ENCODE data around the gene VPS41.

The VPS41 gene

DNA sequence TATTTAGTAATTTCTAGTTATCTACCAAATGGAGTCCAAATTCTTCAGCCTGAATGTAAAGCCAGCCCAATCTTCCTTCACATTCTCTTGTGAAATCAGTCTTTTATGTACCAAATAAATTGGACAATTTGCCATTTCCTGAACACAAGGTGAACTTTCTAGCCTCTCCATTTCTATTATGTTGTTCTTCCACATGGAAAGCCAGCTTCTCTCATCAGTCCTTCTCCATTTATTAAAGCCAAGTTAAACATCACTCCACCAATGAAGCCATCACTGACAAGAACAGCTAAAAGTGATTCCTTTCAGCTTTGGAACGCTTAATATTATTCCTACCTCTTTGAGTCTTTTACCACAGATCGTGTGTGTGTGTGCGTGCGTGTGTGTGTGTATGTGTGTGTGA, 88.4 kb downstream of the VPS41 start:
- in situ Hi-C loops (cut with MboI; ENCODE audit: low sequenced_read_pairs), result no loop called here

DNA sequence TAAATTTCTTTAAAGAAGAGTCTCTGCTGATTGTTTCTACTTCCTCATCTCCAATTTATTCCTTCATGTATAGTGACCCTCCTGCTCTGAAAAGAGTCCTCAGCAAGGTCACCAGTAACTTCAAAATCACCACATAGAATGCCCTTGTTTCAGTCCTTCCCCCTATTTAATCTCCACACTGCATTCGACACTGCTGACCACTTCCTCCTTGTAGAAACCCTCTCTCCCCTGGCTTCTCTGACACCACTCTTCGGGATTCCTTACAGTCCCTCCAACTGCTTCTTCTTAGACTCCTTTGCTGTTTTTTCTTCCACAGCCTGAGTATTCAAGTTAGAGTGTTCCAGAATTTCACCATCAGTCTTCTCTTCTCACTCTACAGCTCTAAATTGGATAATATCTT, 89.5 kb downstream of the VPS41 start:
- in situ Hi-C loops (cut with MboI; ENCODE audit: low sequenced_read_pairs), result no loop called here

DNA sequence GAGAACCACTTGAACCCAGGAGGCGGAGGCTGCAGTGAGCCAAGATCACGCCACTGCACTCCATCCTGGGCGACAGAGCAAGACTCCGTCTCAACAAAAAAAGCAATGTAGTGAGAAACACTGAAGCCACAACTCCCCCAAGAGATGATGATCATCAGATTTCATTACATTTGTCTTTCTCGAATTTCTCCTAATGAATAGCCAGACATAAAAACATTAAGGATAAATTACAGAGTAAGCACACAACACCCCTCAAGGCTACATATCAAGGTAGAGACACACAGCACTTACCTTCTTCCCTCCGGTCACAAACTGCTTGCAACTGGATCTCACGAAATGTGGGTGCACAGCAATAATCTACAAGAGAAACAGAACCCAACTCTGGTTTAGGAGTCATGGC, 91.5 kb downstream of the VPS41 start:
- in situ Hi-C loops (cut with MboI; ENCODE audit: low sequenced_read_pairs), result no loop called here

DNA sequence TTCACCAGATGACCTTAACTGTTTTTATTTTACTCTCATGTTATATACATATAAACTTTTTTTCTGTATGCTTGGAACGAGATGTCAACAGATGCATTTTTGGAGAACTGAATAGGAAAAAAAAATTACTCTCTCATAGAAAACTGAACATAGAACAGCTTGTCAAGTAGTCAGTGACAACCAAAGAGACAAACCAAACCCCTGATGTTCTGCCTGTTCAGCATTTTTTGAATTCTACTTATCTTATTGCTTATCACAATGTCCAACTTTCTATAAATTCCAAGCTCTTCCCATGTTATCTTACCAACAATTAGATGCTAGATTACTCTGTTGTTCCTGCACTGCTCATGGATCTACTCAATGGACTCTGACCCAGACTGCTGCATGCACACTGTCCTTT, 95.2 kb downstream of the VPS41 start:
- in situ Hi-C loops (cut with MboI; ENCODE audit: low sequenced_read_pairs), result no loop called here

DNA sequence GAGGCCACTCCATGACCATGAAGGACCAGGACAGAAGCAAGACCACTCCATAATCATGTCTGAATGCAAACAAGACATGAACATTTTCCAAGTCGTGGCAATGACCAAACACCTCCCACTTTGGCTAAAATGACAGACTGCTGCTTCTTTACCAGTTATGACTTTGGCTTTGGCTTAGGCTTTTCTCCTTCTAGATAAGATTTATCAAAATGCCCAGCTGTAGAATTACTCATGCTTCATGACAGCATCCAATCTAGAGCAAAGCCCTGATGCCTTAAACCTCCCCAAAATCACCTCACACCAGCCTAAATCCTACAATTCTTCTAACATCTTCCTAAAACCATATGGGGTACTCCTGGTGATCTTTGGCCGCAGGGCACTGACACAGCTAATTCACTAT, 102.1 kb downstream of the VPS41 start:
- in situ Hi-C loops (cut with MboI; ENCODE audit: low sequenced_read_pairs), result no loop called here

DNA sequence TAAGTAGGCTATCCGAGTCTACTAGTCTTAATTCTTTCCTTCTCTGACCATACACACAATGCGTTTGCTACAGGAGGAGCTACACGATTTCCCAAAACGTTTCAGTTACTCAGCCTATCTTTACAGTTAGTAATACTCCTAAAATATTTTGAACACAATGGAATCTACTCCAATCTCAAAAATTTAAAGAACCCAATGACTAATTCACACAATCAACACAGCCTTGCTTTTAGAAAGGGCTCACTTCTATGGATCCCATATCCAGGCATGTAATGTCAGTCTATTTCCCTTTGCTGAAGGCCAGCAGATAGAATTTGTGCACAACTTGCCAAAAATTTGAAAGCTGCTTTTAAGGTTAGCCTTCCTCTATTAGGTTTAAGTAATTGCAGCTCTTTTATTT, 107.2 kb downstream of the VPS41 start:
- in situ Hi-C loops (cut with MboI; ENCODE audit: low sequenced_read_pairs), result no loop called here

DNA sequence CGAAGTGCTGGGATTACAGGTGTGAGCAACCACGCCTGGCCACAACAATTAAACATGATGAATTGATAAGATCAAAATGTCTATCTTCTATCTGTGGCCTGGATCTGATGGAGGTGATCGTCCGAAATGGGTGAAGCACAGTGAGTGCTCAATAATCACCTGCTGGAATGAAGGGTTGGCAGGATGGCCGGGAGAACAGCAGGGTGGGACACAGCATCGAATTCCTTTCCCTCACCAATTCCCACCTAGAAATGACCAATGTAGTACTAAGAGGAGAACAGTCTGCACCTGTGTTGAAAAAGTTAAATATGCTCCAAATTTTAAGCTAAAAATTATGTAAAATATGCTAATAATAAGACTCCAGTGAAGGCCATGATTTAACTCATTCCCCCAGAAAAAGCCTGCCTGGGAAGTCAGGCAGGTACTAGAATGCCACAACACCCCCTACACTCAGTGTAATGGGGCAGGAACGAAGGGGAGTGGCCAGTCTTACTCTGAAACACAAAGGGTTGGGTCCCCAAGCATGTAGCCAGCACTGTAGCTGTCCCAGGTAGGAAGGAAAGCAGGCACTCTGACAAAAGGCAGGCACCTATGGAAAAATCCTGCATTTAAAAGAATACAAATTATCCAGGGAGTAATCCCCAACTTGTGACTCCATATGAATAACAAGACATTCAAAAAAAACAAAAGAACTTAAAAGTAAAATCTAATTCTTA, 110.3 kb downstream of the VPS41 start:
- in situ Hi-C loops (cut with MboI; ENCODE audit: low sequenced_read_pairs), result loop anchor here (25.0 kb wide), 1 partner anchor 664 kb away; no protein-coding TSS in a partner anchor

DNA sequence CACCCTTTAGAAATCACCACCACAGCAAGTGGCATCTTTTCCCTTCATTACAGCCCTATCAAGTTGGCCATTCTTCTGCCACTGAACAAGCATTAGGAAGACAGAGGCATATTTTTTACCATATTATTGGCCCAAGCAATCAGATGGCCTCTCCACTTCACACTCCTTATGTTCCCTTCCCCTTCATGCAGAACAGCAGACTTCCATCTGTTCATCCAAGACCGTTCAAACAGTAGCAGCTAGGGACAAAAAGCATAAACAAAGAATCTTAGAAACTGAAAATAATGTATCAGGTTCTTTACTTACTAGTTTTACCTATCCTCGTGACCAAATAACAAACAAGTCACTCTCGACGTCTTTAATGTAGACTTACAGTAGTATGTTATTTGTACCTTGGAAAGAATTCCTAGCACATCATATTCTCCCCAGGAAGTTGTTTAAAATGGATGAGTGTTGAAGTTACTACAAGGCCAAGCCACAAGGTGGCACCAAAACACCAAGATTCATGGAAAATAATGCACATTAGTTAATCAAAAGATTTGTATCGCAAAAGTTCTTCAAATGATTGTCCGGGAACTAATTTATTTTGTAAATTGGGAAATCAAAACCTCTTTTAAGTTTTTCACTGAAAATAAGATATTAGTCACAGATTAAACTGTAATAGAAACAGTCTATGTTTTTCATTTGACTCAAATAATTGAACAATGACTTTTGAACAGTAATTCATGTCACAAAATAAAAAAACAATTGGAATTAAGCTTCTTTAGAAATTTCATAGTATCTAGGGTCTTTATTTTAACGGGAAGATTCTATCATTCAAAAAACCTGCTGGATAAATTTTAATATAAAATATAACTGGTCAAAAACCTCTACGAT, 112.1 kb downstream of the VPS41 start:
- in situ Hi-C loops (cut with MboI; ENCODE audit: low sequenced_read_pairs), result loop anchor here (25.0 kb wide), 1 partner anchor 665 kb away; no protein-coding TSS in a partner anchor

DNA sequence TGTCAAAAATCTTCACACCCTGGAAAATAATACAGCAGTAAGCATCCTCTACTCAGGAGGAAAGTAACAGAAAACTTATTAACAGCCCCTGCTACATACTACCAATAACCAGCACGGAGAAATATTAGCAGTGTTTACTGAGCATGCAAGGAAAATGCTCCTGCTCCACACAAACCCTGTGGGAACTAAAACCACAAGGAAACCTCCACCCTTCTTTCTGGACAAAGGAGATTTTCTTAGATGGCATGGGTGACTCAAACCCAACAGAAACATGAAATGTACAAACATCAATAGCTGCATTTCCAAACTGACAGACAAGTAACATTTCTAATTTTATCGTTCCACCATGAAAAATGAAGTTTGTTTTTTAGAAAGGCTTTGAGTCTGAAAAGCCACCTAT, 113.4 kb downstream of the VPS41 start:
- in situ Hi-C loops (cut with MboI; ENCODE audit: low sequenced_read_pairs), result loop anchor here (25.0 kb wide), 1 partner anchor 667 kb away; no protein-coding TSS in a partner anchor

DNA sequence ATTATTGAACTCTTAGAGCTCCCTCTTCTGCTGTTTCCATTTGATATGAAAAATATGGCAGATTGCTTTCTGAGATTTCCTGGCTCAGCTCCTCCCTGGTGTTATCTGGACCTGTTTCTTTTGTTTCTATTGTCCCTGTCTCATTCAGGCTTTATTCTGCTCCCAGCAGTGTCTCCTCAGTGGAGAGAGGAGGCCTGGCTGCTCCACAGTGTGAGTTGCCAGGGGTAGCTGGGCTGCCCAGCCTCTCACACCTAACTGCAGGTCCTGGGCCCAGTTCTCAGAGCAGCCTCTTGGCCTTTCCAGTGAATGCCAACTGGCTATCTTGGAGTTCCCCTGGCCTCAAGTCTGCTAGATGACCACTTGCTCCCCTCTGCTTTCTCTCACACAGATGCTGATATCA, 127.0 kb downstream of the VPS41 start:
- in situ Hi-C loops (cut with MboI; ENCODE audit: low sequenced_read_pairs), result loop anchor here (25.0 kb wide), 1 partner anchor 680 kb away; no protein-coding TSS in a partner anchor

DNA sequence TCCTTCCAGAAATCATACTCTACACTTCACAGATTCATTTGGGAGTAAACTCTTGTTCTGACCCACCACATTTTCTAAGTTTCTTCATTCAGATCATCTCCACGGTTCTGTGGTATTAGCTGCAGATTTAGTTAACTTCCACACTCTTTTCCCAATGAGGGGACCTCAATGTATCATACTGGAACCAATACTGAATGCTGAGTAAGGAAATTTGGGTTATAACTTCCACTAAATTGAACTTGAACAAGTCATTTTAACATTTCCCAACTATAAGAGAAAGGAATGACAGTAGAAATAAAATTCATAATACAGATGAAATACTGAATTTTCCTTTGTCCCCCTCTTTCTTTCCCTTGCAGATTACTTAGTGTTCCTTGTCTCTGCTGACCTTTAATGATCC, 131.4 kb downstream of the VPS41 start:
- in situ Hi-C loops (cut with MboI; ENCODE audit: low sequenced_read_pairs), result loop anchor here (25.0 kb wide), 1 partner anchor 685 kb away; no protein-coding TSS in a partner anchor

DNA sequence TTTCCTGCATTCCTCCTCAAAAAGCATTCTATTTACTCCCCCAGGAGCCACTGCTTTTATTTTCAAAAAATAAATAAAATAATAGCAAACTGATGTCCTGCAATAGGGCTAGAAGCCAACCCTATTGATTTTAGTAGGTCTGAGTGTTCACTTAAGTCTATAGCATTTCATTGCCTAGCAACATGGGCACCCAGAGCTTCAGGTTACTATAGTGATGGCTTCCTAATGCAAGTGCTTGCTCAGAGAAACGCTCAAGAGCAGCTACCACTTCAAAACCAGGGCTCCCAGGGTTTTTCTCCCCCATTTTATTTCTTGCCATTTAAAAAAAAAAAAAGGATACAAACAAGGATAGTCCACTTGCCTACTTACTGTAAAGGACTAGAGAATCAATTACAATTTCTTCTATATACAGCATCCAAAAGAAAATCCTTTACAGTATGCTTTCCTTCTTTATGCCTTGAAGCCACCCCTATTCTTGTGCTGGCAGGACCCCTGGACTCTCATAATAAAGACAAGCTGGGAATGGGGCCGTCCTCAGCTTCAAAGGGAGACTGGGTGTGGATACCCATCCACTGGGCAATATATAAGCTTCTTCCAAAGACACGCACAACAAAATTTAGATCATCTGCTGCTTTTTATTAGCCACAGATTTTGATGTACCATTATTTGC, 133.3 kb downstream of the VPS41 start:
- in situ Hi-C loops (cut with MboI; ENCODE audit: low sequenced_read_pairs), result loop anchor here (25.0 kb wide), 1 partner anchor 687 kb away; no protein-coding TSS in a partner anchor

DNA sequence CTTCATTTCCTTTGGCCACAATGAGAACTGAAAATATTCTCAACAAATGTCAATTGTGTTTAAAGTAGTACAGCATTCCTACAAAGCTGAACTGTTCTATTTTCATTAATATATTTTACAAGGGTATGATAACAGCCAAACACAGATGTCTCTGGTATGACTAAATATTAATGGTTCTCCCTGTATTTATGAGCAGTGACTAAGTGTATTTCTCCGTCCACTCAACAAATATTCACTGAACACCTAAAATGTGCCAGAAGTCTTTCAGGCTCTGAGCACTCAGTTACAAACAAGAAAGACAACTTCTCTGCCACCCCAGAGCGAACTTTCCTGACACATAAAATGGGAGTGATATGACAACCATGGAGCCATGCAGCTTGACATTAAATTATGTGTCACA, 135.6 kb downstream of the VPS41 start:
- in situ Hi-C loops (cut with MboI; ENCODE audit: low sequenced_read_pairs), result no loop called here

DNA sequence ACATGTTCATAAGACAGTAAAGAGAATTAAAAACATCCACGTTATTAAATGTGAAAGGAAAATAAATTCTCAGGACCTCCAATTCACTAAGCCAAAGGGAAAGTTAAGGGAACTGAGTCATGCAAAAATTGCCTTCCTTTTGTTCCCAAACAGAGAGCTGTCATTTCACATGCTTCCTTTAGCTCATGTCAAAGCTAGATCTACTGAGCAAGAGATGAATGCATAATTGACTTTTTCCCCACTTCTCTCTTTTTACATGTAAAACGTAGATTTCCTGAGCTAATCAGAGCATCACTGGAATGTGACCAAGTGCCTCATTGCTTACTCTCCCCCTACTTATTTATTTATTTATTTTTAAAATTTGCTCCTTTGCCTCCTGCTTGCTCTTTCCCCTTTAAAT, 148.8 kb downstream of the VPS41 start:
- in situ Hi-C loops (cut with MboI; ENCODE audit: low sequenced_read_pairs), result no loop called here

DNA sequence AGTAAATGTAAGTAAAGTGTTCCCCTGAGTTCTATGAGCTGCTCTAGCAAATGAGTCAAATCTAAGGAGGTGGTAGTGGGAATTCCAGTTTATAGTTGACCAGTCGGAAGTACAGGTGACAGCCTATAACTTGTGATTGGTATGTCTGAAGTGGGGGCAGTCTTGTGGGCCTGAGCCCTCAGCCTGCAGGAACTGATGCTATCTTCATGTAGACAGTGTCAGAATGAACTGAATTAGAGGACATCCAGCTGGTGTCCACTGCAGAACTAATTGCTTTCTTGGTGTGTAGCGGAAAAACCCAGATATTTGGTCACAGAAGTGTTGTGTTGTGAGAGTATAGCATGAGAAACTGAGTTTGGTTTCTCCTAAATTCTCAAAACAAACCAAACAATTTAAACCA, 150.0 kb downstream of the VPS41 start:
- in situ Hi-C loops (cut with MboI; ENCODE audit: low sequenced_read_pairs), result no loop called here

DNA sequence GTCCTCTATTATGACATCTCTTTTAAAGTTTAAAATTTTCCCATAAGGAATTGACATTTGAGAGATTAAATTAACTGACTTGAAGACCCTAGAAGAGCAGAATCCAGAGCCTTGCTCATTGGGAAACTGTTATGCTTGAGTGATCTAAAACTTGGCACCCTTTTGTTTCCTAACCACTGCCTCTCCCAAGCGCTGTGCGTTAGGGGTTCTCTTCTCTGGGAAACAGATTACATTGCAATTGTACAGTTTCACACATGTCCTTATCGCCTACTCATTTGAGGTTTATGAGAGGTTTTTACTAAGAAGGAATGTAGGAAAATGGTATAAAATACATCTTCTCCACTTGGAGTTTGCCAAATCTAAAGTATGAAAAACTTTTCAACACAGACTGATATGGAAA, 151.1 kb downstream of the VPS41 start:
- in situ Hi-C loops (cut with MboI; ENCODE audit: low sequenced_read_pairs), result no loop called here

DNA sequence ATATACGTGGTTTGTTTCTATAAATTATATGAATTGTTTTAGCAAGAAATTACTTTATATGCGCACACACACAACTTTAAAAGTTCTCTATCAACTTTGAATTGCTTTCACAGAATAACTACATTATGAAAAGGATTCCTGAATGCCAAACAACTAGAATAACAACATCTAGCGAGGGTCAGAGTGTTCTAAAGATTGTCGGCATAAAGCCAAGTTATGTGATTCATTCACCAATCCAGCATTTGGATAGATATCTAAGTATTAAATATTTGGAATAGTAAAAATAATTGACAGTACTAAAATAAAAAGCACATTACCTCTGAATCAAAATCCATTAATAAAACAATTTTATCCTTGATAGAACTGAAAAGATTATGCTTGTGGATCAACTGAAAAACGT, 152.5 kb downstream of the VPS41 start:
- in situ Hi-C loops (cut with MboI; ENCODE audit: low sequenced_read_pairs), result no loop called here

DNA sequence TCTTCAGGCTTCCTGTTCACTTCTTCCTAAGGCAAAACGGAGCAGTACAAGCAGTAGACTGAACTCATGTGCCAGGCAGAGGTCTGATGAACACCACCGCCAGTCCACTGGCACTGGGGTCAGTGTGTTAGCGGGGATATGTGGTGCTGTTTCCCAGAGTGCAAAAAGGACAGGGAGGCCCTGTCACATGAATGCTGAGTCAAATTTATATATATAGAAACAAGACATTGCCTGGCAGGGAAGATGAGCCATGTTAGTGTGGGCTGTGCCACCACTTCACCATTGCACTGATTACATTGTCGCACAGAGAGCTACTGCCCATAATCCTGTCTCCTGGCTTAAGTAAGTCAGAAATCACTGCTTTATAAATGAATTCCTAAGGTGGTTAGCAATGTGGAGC, 155.6 kb downstream of the VPS41 start:
- in situ Hi-C loops (cut with MboI; ENCODE audit: low sequenced_read_pairs), result no loop called here

DNA sequence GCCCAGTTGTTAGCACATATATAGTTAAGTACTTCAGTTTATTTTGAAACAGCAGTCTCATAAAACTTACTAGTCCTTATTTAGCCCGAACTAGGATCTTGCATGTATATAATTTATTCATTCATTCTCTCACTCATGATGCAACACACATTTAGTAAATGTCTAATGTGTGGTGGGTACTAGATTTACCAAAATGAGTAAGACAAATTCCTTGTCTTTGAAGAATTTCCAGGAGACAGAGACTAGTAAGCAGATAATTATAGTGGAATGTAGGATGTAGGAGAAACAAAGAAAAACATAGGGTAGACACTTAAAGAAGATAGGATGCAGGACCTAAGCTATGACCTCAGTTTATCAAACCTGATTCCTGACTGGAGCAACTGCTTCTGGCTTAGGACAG, 157.6 kb downstream of the VPS41 start:
- in situ Hi-C loops (cut with MboI; ENCODE audit: low sequenced_read_pairs), result no loop called here

DNA sequence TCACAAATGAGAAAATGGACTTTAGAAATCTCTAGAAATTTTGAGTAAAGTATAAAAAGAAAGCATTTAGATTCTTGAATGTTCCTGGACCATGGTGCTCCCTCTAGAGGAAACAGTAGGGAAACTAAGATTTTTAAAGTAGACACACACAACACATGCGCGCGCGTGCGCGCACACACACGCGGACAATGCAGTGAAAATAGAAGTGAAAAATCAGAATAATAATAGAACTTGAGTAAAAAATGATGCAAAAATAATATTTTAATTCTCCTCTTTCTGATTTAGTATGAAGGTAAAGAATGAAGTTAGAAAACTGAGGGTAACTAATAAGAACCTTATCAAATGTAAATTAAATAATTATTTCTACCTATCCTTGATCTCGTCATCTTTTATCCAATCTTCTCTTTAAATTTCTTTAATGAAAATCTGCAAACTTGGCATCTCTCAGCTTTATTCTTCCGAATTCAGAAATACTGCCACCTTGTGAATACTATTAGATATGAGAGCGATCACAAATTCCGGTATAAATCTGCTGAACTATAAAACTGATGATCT, 160.9 kb downstream of the VPS41 start:
- in situ Hi-C loops (cut with MboI; ENCODE audit: low sequenced_read_pairs), result no loop called here

DNA sequence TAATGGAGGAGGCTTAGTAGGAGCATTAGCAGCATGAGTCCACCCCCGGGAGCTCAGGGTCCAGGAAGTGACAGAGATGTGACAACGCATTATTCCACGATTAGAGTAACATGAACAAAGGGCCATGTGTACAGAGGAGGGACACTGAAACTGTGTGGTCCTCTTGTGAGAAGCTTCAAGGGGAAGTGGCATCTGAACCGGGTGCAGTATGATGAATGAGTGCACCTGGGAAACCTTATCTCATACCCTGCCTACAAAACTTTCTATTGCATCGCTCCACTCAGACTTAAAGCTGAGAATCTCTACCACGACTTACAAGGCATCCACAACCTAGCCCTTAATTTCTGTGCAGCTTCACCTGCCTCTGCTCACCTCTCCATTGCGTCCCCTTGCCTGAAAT, 162.6 kb downstream of the VPS41 start:
- in situ Hi-C loops (cut with MboI; ENCODE audit: low sequenced_read_pairs), result no loop called here

Measured in HL-60/S4 (cell line).